DLD1 (cell line): ENCODE results near the gene RSPRY1.

Experiments used
- in situ Hi-C: cut with HindIII; loops from 2 replicates; pipeline ENCODE4 v1.10.0; 2017; ENCODE audit warnings: low sequenced_read_pairs

RSPRY1 gene

GRCh38 chr16:57151369-57151768 is 34.8 kb upstream of the RSPRY1 start:
- in situ Hi-C loops: no loop called here

GRCh38 chr16:57152096-57153093 is 33.7 kb upstream of the RSPRY1 start:
- in situ Hi-C loops: no loop called here

GRCh38 chr16:57153841-57154240 is 32.3 kb upstream of the RSPRY1 start:
- in situ Hi-C loops: no loop called here

- in situ Hi-C loops: no loop called here
These were observed 30.3 kb upstream of the RSPRY1 start for GRCh38 chr16:57155702-57156350.

- in situ Hi-C loops: no loop called here
These were observed 29.8 kb upstream of the RSPRY1 start for GRCh38 chr16:57156351-57156703.

GRCh38 chr16:57157533-57157932 is 28.6 kb upstream of the RSPRY1 start:
- in situ Hi-C loops: no loop called here

GRCh38 chr16:57159447-57159846 is 26.7 kb upstream of the RSPRY1 start:
- in situ Hi-C loops: no loop called here

- in situ Hi-C loops: no loop called here
These were observed 22.3 kb upstream of the RSPRY1 start for GRCh38 chr16:57163842-57164241.

- in situ Hi-C loops: no loop called here
These were observed 20.6 kb upstream of the RSPRY1 start for GRCh38 chr16:57165483-57165882.

GRCh38 chr16:57165938-57166337 is 20.2 kb upstream of the RSPRY1 start:
- in situ Hi-C loops: no loop called here

- in situ Hi-C loops: no loop called here
These were observed 19.7 kb upstream of the RSPRY1 start for GRCh38 chr16:57166451-57166850.

GRCh38 chr16:57166951-57167350 is 19.2 kb upstream of the RSPRY1 start:
- in situ Hi-C loops: no loop called here

- in situ Hi-C loops: no loop called here
These were observed 18.6 kb upstream of the RSPRY1 start for GRCh38 chr16:57167538-57167937.

- in situ Hi-C loops: no loop called here
These were observed 18.2 kb upstream of the RSPRY1 start for GRCh38 chr16:57167953-57168352.

GRCh38 chr16:57169327-57169726 is 16.8 kb upstream of the RSPRY1 start:
- in situ Hi-C loops: no loop called here

GRCh38 chr16:57172721-57173290 is 13.3 kb upstream of the RSPRY1 start:
- in situ Hi-C loops: no loop called here

GRCh38 chr16:57175896-57176295 is 10.2 kb upstream of the RSPRY1 start:
- in situ Hi-C loops: no loop called here

- in situ Hi-C loops: no loop called here
These were observed 7.9 kb upstream of the RSPRY1 start for GRCh38 chr16:57178196-57178595.

GRCh38 chr16:57178793-57179212 is 7.3 kb upstream of the RSPRY1 start:
- in situ Hi-C loops: no loop called here

GRCh38 chr16:57179215-57179828 is 6.8 kb upstream of the RSPRY1 start:
- in situ Hi-C loops: no loop called here

- in situ Hi-C loops: no loop called here
These were observed 2.0 kb upstream of the RSPRY1 start for GRCh38 chr16:57184113-57184512.
